Muscle layer of colon (tissue), 2 donors: ENCODE results near the gene MFSD8.
"Not testable (repeated sequence)": the region's sequence is repeated elsewhere in the genome, so short reads cannot be mapped to it uniquely, and the experiment has no call there.

Experiments used
- H3K27ac ChIP-seq: one replicate; pipeline ENCODE4 v1.7.0; 2013; ENCODE audit warnings: low read depth, mild to moderate bottlenecking, low read length, moderate library complexity
- H3K27me3 ChIP-seq, 2 donors: one replicate each; pipeline ENCODE4 v1.7.0; 2013; ENCODE audit warnings: low read length in 2 of 2, mild to moderate bottlenecking in 2 of 2; ENCODE audit not compliant: insufficient read depth in 2 of 2, control insufficient read depth in 1 of 2
- H3K36me3 ChIP-seq: one replicate; pipeline ENCODE4 v1.7.0; 2013; ENCODE audit warnings: mild to moderate bottlenecking, low read length; ENCODE audit not compliant: insufficient read depth
- H3K4me1 ChIP-seq: one replicate; pipeline ENCODE4 v1.7.0; 2013; ENCODE audit warnings: mild to moderate bottlenecking, low read length; ENCODE audit not compliant: insufficient read depth
- H3K4me3 ChIP-seq, 2 donors: one replicate each; pipeline ENCODE4 v1.7.0; 2013; ENCODE audit warnings: low read length in 2 of 2, low read depth in 1 of 2, mild to moderate bottlenecking in 1 of 2, moderate library complexity in 1 of 2
- H3K9ac ChIP-seq: one replicate; pipeline ENCODE4 v1.7.0; 2013; ENCODE audit warnings: low read length
- H3K9me3 ChIP-seq: one replicate; pipeline ENCODE4 v1.7.0; 2013; ENCODE audit warnings: mild to moderate bottlenecking, low read length
- donor health status: abdominal sarcoma.
- donor health status: Adenocarcinoma of cecum.

Gene MFSD8, protein sequence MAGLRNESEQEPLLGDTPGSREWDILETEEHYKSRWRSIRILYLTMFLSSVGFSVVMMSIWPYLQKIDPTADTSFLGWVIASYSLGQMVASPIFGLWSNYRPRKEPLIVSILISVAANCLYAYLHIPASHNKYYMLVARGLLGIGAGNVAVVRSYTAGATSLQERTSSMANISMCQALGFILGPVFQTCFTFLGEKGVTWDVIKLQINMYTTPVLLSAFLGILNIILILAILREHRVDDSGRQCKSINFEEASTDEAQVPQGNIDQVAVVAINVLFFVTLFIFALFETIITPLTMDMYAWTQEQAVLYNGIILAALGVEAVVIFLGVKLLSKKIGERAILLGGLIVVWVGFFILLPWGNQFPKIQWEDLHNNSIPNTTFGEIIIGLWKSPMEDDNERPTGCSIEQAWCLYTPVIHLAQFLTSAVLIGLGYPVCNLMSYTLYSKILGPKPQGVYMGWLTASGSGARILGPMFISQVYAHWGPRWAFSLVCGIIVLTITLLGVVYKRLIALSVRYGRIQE

DNA sequence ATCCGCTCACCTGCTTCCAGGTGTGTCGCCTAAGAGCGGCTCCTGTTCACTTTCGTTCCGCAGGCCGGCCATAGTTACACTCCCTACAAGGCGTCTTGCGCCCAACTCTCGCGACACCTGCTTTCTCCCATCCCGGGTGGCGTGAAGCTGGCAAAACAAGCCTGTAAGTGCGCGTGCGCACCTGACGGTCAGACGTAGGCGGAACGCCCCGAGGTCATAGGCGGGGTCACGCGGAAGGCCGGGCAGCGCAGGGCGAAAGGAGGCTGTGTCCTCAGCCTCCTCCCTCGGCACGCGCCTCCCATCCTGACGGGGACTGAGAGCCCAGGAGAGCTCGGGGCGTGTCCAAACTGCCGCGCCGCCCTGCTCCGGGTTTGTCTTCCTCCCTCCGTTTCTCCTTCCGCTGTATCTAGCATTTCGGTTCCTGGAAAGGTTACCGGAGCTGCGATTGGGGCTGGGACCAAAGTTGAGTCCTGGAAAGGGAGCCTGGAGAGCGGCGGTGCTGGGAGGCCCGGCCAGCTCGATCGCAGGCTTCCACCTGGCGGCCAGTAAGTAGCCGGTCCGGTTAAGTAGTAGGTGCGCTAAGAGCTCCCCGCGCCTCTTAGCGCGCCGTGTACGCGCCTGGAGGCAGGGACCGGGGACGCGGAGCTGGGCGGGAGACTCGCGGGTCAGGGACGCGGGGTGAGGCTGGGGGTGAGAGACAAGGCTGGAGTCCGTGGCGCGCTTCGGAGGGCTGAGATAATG is at the start of gene MFSD8, which contains the start of gene ABHD18:
MFSD8 (minus strand) TSS at position 112 of the 741 bp plus-strand sequence; CDS start at position 72, 40 bp downstream.
ABHD18 (plus strand) TSS at position 345 of the 741 bp plus-strand sequence. CDS start 17,550 bp downstream, outside the sequence.
- H3K4me3 ChIP-seq = peak within 1 kb of the TSS; percentile 95 to 98
- H3K4me1 ChIP-seq = peaks cover 5% of the 10 kb centered on the region
- no peaks in the 10 kb centered on the region for H3K9me3 ChIP-seq
- no peaks in the 10 kb centered on the region for H3K27me3 ChIP-seq
- H3K36me3 ChIP-seq = no peaks in the 10 kb centered on the region
- H3K27ac ChIP-seq = peak within 1 kb of the TSS; percentile 93
- peak within 1 kb of the TSS; percentile 39 for H3K9ac ChIP-seq

DNA sequence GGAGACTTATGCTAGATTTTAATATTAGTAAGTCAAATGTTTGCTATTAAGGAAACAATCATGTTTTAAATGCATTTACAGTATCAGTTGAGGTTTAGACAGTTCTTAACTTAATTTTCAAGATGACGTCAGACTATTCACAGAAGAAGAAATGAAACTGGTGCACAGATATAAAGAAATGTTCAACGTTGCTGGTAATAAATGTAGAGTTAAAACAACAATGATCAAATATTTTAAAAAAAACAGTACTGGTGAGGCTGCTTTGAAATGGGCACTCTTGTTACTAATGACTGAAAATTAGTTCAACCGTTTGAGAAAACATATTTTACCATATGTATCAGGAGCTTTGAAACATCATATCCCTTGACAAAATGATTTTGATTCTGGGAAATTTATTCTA is 44.5 kb upstream of the MFSD8 start:
- Histone ChIP-seq H3K27me3 (no peaks in the 10 kb centered on the region), H3K36me3 (peaks cover 14% of the 10 kb centered on the region), H3K9me3 (no peaks in the 10 kb centered on the region), H3K4me1 (no peaks in the 10 kb centered on the region), H3K27ac (no peak overlapping the region), H3K4me3 (no peak overlapping the region), H3K9ac (no peak overlapping the region)

DNA sequence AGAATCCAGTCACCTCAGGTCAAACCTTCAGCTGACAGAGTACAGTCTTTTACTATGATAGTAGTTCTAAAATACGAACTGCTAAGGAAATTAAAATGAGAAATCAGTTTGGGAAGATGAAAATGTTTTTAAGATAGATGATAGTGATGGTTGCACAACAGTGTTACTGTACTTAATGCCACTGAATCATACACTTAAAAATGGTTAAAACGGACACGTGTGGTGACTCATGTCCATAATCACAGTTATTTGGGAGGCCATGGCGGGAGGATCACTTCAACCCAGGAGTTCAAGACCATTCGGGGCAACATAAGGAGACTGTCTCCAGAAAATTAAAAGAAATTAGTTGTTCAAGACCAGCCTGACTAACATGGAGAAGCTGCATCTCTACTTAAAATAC is 41.6 kb upstream of the MFSD8 start:
- Histone ChIP-seq H3K4me3 (no peak overlapping the region), H3K27ac (no peak overlapping the region), H3K9ac (no peak overlapping the region), H3K36me3 (peaks cover 7% of the 10 kb centered on the region), H3K9me3 (no peaks in the 10 kb centered on the region), H3K4me1 (no peaks in the 10 kb centered on the region), H3K27me3 (no peaks in the 10 kb centered on the region)

DNA sequence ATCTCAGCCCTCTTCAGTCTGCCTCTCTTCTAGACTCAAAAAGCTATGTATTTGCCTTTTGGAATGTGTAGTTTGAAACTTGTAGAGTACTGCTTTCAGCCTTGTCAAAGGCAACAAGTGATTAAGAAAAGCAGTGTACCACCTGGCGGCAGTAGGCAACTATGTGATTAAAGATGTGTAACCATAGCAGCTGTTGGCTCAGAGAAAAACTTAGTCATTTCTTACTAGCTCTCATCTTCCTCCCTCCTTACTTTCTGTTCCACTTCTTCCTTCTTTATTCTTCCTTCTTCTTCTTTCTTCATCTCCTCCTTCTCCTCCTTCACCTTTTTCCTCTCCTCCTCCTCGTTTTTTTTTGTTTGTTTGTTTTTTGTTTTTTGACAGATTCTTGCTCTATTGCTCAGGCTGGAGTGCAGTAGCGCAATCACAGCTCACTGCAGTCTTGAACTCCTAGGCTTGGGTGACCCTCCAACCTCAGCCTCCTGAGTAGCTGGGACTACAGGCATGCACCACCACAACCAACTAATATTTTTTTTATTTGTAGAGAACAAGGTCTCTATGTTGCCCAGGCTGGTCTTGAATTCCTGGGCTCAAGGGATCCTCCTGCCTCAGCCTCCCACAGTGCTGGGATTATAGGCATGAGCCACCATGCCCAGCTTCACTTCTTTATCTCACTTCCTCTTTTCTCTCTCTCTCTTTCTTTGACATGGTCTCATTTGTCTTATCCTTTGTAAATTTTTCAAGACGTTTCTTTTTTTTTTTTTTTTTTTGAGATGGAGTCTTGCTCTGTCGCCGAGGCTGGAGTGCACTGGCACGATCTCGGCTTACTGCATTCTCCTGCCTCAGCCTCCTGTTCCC is 32.8 kb upstream of the MFSD8 start:
- no peaks in the 10 kb centered on the region for H3K27me3 ChIP-seq
- no peaks in the 10 kb centered on the region for H3K36me3 ChIP-seq
- no peak overlapping the region for H3K27ac ChIP-seq

DNA sequence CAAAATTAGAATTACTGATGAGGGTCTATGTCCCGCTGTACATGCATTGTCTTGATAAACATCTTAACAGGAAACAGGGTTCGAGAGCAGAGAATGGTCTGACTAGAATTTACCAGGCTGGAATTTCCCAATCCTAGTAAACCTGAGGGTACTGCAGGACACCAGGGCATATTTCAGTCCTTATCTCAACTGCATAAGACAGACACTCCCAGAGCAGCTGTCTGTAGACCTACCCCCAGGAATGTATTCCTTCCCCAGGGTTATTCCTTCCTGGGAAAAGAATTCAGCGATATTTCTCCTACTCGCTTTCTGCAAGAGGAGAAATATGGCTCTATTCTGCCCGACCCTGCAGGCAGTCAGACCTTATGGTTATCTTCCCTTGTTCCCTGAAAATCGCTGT is 31.5 kb upstream of the MFSD8 start:
- H3K27ac ChIP-seq, H3K9ac ChIP-seq, H3K27me3 ChIP-seq, H3K9me3 ChIP-seq, H3K4me3 ChIP-seq, H3K36me3 ChIP-seq, H3K4me1 ChIP-seq: not testable (repeated sequence)

More for the DNA sequence above, 32.8 kb upstream of the MFSD8 start:
- no peaks in the 10 kb centered on the region for H3K4me1 ChIP-seq
- H3K9ac ChIP-seq = no peak overlapping the region
- no peak overlapping the region for H3K4me3 ChIP-seq
- no peaks in the 10 kb centered on the region for H3K9me3 ChIP-seq

DNA sequence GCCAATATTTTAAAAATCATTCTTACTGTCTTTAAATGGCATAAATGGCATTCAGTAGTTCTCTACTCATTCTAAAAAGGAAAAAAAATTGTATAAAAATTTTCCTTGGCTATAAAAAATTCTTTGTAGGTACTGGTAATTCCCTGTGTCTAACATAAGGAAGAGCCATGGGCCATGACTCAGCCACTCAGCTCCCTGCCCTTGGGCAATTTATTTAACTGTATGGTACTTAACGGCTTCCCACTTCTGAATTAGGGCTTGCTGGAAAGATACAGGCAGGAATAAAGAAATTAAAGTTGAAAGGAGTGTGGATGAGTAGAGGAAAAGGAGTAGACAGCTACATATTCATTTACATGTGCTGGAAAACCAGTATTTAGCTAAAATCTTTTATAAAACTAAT is 30.8 kb upstream of the MFSD8 start:
- no peak overlapping the region for H3K4me3 ChIP-seq
- H3K4me1 ChIP-seq = no peaks in the 10 kb centered on the region
- no peak overlapping the region for H3K27ac ChIP-seq
- H3K9ac ChIP-seq = no peak overlapping the region
- no peaks in the 10 kb centered on the region for H3K36me3 ChIP-seq
- no peaks in the 10 kb centered on the region for H3K9me3 ChIP-seq
- no peaks in the 10 kb centered on the region for H3K27me3 ChIP-seq

DNA sequence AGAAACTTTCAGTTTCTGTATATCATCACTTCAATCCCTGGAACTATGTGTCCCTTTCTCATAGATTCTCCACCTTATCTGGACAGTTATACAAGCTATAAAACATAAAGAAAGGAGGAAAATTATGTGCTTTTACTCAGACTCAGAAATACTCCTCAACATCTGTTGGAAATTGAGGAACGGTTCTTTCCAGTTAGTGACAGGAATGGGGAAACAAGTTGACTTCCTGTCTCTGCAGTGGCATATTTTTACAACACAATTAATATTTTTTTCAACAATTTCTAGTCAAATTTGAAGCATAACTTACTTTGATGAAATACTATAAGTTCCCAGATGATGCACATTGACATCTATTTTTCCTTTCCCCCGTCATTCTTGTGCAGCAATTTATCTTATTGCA is 28.2 kb upstream of the MFSD8 start:
- H3K27ac ChIP-seq = no peak overlapping the region
- H3K27me3 ChIP-seq = no peaks in the 10 kb centered on the region
- H3K4me3 ChIP-seq = no peak overlapping the region
- H3K4me1 ChIP-seq = no peaks in the 10 kb centered on the region
- no peak overlapping the region for H3K9ac ChIP-seq
- no peaks in the 10 kb centered on the region for H3K36me3 ChIP-seq
- no peaks in the 10 kb centered on the region for H3K9me3 ChIP-seq

DNA sequence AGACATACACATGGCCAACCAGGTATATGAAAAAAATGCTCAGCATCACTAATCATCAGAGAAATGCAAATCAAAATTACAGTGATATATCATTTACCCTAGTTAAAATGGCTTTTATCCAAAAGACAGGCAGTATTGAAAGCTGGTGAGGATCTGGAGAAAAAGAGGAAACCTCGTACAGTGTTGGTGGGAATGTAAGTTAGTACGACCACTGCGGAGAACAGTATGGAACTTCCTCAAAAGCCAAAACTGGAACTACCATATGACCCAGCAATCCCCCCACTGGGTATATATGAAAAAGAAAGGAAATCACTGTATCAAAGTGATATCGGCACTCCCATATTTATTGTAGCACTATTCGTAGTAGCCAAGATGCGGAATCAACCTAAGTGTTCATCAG is 23.7 kb upstream of the MFSD8 start:
- H3K36me3 ChIP-seq = peaks cover 9% of the 10 kb centered on the region
- H3K27ac ChIP-seq = no peak overlapping the region
- H3K9me3 ChIP-seq = no peaks in the 10 kb centered on the region
- no peak overlapping the region for H3K9ac ChIP-seq
- no peak overlapping the region for H3K4me3 ChIP-seq
- no peaks in the 10 kb centered on the region for H3K27me3 ChIP-seq
- no peaks in the 10 kb centered on the region for H3K4me1 ChIP-seq

DNA sequence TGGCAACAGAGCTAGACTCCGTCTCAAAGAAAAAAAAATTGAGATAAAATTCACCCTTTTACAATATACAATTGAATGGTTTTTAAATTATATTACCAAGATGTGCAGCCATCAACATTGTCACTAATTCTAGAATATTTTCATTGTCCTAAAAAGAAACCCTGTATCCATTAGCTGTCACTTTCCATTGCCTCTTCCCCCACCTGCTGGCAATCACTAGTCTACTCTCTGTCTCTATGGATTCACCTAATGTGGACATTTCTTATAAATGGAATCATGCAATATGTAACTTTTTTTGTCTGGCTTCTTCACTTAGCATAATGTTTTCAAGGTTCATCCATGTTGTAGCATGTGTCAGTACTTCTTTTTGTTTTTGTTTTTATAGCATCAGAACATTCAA is 21.0 kb upstream of the MFSD8 start:
- H3K9ac ChIP-seq = no peak overlapping the region
- H3K27me3 ChIP-seq = no peaks in the 10 kb centered on the region
- no peak overlapping the region for H3K27ac ChIP-seq
- H3K9me3 ChIP-seq = no peaks in the 10 kb centered on the region
- H3K4me1 ChIP-seq = no peaks in the 10 kb centered on the region
- no peak overlapping the region for H3K4me3 ChIP-seq
- peaks cover 9% of the 10 kb centered on the region for H3K36me3 ChIP-seq

DNA sequence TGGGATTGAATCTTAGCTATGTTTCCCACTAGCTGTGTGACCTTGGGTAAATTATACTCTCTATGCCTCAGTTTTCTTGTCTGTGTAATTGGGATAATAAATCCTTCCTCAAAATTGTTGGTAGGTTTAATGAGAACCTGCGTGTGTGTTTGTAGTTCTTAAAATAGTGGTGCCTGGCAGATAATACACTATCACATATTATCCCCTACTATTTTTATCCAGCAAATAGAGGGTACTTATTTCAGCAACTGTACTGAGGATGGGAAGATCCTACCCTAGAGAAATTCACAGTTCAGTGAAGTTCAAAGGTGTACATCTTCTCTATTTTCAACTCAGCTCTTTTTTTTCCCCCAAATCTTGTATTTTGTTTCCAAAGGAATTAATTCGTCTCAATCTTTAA is 17.5 kb upstream of the MFSD8 start:
- no peaks in the 10 kb centered on the region for H3K4me1 ChIP-seq
- H3K27ac ChIP-seq = no peak overlapping the region
- no peak overlapping the region for H3K4me3 ChIP-seq
- H3K9me3 ChIP-seq = no peaks in the 10 kb centered on the region
- H3K27me3 ChIP-seq = no peaks in the 10 kb centered on the region
- H3K9ac ChIP-seq = no peak overlapping the region
- peaks cover 9% of the 10 kb centered on the region for H3K36me3 ChIP-seq

DNA sequence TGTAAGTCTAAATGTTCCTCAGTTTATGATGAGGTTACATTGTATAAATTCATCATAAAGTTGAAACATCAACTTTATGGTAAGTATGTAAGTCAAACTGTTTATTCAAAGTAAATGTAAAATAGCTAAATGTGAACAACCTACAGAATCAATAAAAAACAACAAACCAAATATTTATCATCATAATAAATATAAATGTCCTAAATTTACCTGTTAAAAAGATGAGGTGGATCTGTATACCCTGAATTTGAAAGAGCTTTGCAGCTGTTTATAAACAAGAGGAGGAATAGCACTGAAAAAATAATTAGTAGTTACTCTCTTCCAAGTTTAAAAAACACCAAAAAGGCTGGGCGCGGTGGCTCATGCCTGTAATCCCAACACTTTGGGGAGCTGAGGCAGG is 14.0 kb upstream of the MFSD8 start:
- Histone ChIP-seq H3K36me3 (no peaks in the 10 kb centered on the region), H3K27me3 (no peaks in the 10 kb centered on the region), H3K4me3 (no peak overlapping the region), H3K4me1 (no peaks in the 10 kb centered on the region), H3K27ac (no peak overlapping the region), H3K9ac (no peak overlapping the region), H3K9me3 (no peaks in the 10 kb centered on the region)
